Progenitor cell of endocrine pancreas (in vitro differentiated cells): ENCODE data around the gene N4BP2L2. TPM values are rescaled to one million over a fixed set of nuclear protein-coding genes. Genes with fewer than 3 reads are reported as not detected.

Source experiments
- DNase-seq: peaks from one replicate; pipeline ENCODE4 v3.0.0; 2021; ENCODE audit warnings: low spot score; ENCODE audit not compliant: unreplicated experiment
- H3K27ac Mint-ChIP-seq: 2 replicates; pipeline ENCODE4 v1.8.0; 2021; ENCODE audit warnings: mild to moderate bottlenecking, moderate library complexity, mixed read lengths
- H3K27me3 Mint-ChIP-seq: 2 replicates; pipeline ENCODE4 v1.8.0; 2021; ENCODE audit warnings: mixed read lengths
- H3K36me3 Mint-ChIP-seq: 2 replicates; pipeline ENCODE4 v1.8.0; 2022; ENCODE audit warnings: mixed read lengths; ENCODE audit not compliant: insufficient read depth
- H3K4me1 Mint-ChIP-seq: 2 replicates; pipeline ENCODE4 v1.8.0; 2021; ENCODE audit warnings: low read depth, mixed read lengths
- H3K4me3 Mint-ChIP-seq: 2 replicates; pipeline ENCODE4 v1.8.0; 2021; ENCODE audit warnings: low read depth, mild to moderate bottlenecking, moderate library complexity, mixed read lengths
- H3K9me3 Mint-ChIP-seq: 2 replicates; pipeline ENCODE4 v1.8.0; 2021; ENCODE audit warnings: low read depth, mixed read lengths
- CTCF ChIP-seq: fragments of 200-600 bp; sonication (generic); IDR thresholded peaks from one replicate; pipeline ENCODE4 v1.5.0; 2021; ENCODE audit warnings: antibody characterized with exemption, mild to moderate bottlenecking; ENCODE audit not compliant: unreplicated experiment
- total RNA-seq: library from RNA; stranded (reverse); gene quantifications from 2 replicates; pipeline ENCODE4 v1.2.1, GENCODE V29; 2021

The N4BP2L2 gene
- total RNA-seq, 1 donor from 2014 or later = 155 TPM

- H3K4me1 Mint-ChIP-seq = peaks cover 10% of the 10 kb centered on the region
- no peaks in the 10 kb centered on the region for H3K9me3 Mint-ChIP-seq
These were observed 66.4 kb downstream of the N4BP2L2 start for GRCh38 chr13:32472194-32472621.

GRCh38 chr13:32471187-32471922 lies 67.2 kb downstream of the N4BP2L2 start:
- H3K4me1 Mint-ChIP-seq = peaks cover 9% of the 10 kb centered on the region
- no peak for TF ChIP-seq CTCF
- H3K36me3 Mint-ChIP-seq = no peaks in the 10 kb centered on the region
- no peaks in the 10 kb centered on the region for H3K9me3 Mint-ChIP-seq
- H3K4me3 Mint-ChIP-seq = no peak overlapping the region
- H3K27me3 Mint-ChIP-seq = no peaks in the 10 kb centered on the region
- no peak for DNase-seq
- H3K27ac Mint-ChIP-seq = no peak overlapping the region

More at GRCh38 chr13:32472194-32472621, 66.4 kb downstream of the N4BP2L2 start:
- H3K36me3 Mint-ChIP-seq = no peaks in the 10 kb centered on the region
- H3K27ac Mint-ChIP-seq = no peak overlapping the region
- no peaks in the 10 kb centered on the region for H3K27me3 Mint-ChIP-seq
- no peak for TF ChIP-seq CTCF
- no peak for DNase-seq
- H3K4me3 Mint-ChIP-seq = no peak overlapping the region

- H3K27me3 Mint-ChIP-seq = no peaks in the 10 kb centered on the region
- no peak for DNase-seq
- no peaks in the 10 kb centered on the region for H3K4me1 Mint-ChIP-seq
- H3K9me3 Mint-ChIP-seq = no peaks in the 10 kb centered on the region
- H3K4me3 Mint-ChIP-seq = no peak overlapping the region
- no peak for TF ChIP-seq CTCF
- H3K27ac Mint-ChIP-seq = no peak overlapping the region
- H3K36me3 Mint-ChIP-seq = peaks cover 3% of the 10 kb centered on the region
These were observed 70.0 kb downstream of the N4BP2L2 start for GRCh38 chr13:32468502-32469142.

GRCh38 chr13:32456591-32456990 lies 82.0 kb downstream of the N4BP2L2 start:
- H3K4me3 Mint-ChIP-seq = no peak overlapping the region

GRCh38 chr13:32455594-32455903 lies 83.0 kb downstream of the N4BP2L2 start:
- TF ChIP-seq CTCF = no peak
- Mint-ChIP-seq H3K27ac (no peak overlapping the region), H3K9me3 (peaks cover 30% of the 10 kb centered on the region), H3K27me3 (no peaks in the 10 kb centered on the region), H3K4me1 (no peaks in the 10 kb centered on the region), H3K4me3 (no peak overlapping the region), H3K36me3 (peaks cover 36% of the 10 kb centered on the region)
- DNase-seq = no peak

More at GRCh38 chr13:32456591-32456990, 82.0 kb downstream of the N4BP2L2 start:
- peaks cover 35% of the 10 kb centered on the region for H3K9me3 Mint-ChIP-seq
- DNase-seq = no peak
- no peaks in the 10 kb centered on the region for H3K27me3 Mint-ChIP-seq
- TF ChIP-seq CTCF = no peak
- H3K36me3 Mint-ChIP-seq = peaks cover 37% of the 10 kb centered on the region
- no peaks in the 10 kb centered on the region for H3K4me1 Mint-ChIP-seq
- no peak overlapping the region for H3K27ac Mint-ChIP-seq
